ENCODE results near the gene ABHD17C. TPM values are rescaled to one million over a fixed set of nuclear protein-coding genes. Genes with fewer than 3 reads are reported as not detected.

ABHD17C gene
- total and polyA plus RNA-seq, 2 experiments from 2014 or later = 11.3 to 23.8 TPM

DNA sequence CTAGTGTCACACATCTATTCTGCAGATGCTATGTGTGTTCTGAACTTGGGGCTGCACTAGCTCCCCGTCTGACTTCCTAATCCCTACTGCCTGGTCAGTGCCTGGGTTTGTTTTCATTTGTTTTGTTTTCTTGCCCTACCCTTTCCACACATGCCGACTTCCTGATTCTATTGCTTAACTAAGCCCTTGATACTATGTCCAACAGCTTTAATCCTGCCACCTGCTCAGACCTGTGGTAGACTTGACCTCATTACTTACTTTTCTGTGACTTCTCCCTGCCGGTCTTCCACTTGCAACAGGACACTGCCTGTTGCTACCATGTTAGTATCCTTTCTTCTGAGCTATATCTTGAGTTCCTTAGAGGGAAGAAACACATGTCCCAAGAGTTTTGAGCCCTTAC lies 44.8 kb downstream of the ABHD17C start:
- Mint-ChIP-seq H3K27ac (no peak overlapping the region), H3K4me3 (no peak overlapping the region), H3K27me3 (ENCODE audit: insufficient read depth, low read depth, poor library complexity) (peaks cover 12% of the 10 kb centered on the region), H3K36me3 (ENCODE audit: low read depth) (no peaks in the 10 kb centered on the region; the same call in 2 of the 3 replicates), H3K4me1 (peaks cover 32% of the 10 kb centered on the region), H3K9me3 (no peaks in the 10 kb centered on the region)
- peaks cover 12% of the 10 kb centered on the region for H3K4me1 ChIP-seq (ENCODE audit: insufficient read depth)
- no peaks in the 10 kb centered on the region for H4K20me1 ChIP-seq (replicated peaks; ENCODE audit: insufficient read depth)
- peaks cover 15% of the 10 kb centered on the region; the same call in 1 of the 2 replicates for H3K9me2 ChIP-seq (ENCODE audit: insufficient read depth)
- peaks cover 5% of the 10 kb centered on the region for H3K79me2 ChIP-seq (replicated peaks; ENCODE audit: insufficient read depth)
- no peaks in the 10 kb centered on the region for H3K27me3 ChIP-seq (ENCODE audit: insufficient read depth)
- H3K4me2 ChIP-seq = no peak overlapping the region
- no peaks in the 10 kb centered on the region; the same call in 1 of the 2 replicates for H3K36me3 ChIP-seq (ENCODE audit: insufficient read depth)
- TF ChIP-seq, protein P1, sequence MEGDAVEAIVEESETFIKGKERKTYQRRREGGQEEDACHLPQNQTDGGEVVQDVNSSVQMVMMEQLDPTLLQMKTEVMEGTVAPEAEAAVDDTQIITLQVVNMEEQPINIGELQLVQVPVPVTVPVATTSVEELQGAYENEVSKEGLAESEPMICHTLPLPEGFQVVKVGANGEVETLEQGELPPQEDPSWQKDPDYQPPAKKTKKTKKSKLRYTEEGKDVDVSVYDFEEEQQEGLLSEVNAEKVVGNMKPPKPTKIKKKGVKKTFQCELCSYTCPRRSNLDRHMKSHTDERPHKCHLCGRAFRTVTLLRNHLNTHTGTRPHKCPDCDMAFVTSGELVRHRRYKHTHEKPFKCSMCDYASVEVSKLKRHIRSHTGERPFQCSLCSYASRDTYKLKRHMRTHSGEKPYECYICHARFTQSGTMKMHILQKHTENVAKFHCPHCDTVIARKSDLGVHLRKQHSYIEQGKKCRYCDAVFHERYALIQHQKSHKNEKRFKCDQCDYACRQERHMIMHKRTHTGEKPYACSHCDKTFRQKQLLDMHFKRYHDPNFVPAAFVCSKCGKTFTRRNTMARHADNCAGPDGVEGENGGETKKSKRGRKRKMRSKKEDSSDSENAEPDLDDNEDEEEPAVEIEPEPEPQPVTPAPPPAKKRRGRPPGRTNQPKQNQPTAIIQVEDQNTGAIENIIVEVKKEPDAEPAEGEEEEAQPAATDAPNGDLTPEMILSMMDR (conservative IDR thresholded peaks at IDR 0.05; ENCODE audit: low read depth in 2 of 2) = no peak
- TF ChIP-seq ZNF331 (CRISPR knock-in tag; IDR thresholded peaks at IDR 0.05; ENCODE audit: low read depth) = no peak
- H3F3A ChIP-seq (replicated peaks; ENCODE audit: low read depth) = no peaks in the 10 kb centered on the region
- H3K27ac ChIP-seq (ENCODE audit: low read depth) = no peak overlapping the region
- no peak overlapping the region for H2AFZ ChIP-seq
- no peak for DNase-seq (ENCODE audit: low spot score)
- no peak for ATAC-seq
- no peak overlapping the region for H3K4me3 ChIP-seq

DNA sequence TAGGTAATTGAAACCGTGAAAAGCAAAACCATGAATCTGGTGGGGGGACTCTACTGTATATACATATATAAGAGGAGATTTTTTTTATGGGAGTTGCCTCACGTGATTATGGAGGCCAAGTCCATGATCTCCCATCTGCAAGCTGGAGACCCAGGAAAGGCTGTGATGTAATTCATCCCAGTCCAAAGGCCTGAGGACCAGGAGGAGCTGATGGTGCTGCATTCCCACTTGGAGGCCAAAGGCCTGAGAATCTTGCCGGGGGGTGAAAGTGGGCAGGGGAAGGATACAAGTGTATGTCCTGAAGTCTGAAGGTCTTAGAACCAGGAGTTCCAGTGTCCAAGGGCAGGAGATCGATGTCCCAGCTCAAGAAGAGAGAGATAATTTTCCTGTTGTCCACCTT lies 47.0 kb downstream of the ABHD17C start:
- Mint-ChIP-seq H3K36me3 (ENCODE audit: low read depth) (peaks cover 4% of the 10 kb centered on the region; the same call in 2 of the 3 replicates), H3K27me3 (ENCODE audit: insufficient read depth, low read depth, poor library complexity) (peaks cover 9% of the 10 kb centered on the region), H3K27ac (no peak overlapping the region), H3K9me3 (peaks cover 2% of the 10 kb centered on the region; the same call in 1 of the 3 replicates), H3K4me1 (peaks cover 31% of the 10 kb centered on the region), H3K4me3 (no peak overlapping the region)
- Histone ChIP-seq H3K4me3 (no peak overlapping the region), H3F3A (replicated peaks; ENCODE audit: low read depth) (no peaks in the 10 kb centered on the region), H3K4me1 (ENCODE audit: insufficient read depth) (peaks cover 16% of the 10 kb centered on the region), H3K36me3 (ENCODE audit: insufficient read depth) (no peaks in the 10 kb centered on the region; the same call in 1 of the 2 replicates), H3K9me2 (ENCODE audit: insufficient read depth) (peaks cover 15% of the 10 kb centered on the region; the same call in 1 of the 2 replicates), H3K27ac (ENCODE audit: low read depth) (no peak overlapping the region), H3K4me2 (no peak overlapping the region), H4K20me1 (replicated peaks; ENCODE audit: insufficient read depth) (no peaks in the 10 kb centered on the region), H2AFZ (no peak overlapping the region), H3K79me2 (replicated peaks; ENCODE audit: insufficient read depth) (peaks cover 15% of the 10 kb centered on the region), H3K27me3 (ENCODE audit: insufficient read depth) (no peaks in the 10 kb centered on the region)
- DNase-seq (ENCODE audit: low spot score) = no peak
- ATAC-seq = no peak
- TF ChIP-seq, protein P2, sequence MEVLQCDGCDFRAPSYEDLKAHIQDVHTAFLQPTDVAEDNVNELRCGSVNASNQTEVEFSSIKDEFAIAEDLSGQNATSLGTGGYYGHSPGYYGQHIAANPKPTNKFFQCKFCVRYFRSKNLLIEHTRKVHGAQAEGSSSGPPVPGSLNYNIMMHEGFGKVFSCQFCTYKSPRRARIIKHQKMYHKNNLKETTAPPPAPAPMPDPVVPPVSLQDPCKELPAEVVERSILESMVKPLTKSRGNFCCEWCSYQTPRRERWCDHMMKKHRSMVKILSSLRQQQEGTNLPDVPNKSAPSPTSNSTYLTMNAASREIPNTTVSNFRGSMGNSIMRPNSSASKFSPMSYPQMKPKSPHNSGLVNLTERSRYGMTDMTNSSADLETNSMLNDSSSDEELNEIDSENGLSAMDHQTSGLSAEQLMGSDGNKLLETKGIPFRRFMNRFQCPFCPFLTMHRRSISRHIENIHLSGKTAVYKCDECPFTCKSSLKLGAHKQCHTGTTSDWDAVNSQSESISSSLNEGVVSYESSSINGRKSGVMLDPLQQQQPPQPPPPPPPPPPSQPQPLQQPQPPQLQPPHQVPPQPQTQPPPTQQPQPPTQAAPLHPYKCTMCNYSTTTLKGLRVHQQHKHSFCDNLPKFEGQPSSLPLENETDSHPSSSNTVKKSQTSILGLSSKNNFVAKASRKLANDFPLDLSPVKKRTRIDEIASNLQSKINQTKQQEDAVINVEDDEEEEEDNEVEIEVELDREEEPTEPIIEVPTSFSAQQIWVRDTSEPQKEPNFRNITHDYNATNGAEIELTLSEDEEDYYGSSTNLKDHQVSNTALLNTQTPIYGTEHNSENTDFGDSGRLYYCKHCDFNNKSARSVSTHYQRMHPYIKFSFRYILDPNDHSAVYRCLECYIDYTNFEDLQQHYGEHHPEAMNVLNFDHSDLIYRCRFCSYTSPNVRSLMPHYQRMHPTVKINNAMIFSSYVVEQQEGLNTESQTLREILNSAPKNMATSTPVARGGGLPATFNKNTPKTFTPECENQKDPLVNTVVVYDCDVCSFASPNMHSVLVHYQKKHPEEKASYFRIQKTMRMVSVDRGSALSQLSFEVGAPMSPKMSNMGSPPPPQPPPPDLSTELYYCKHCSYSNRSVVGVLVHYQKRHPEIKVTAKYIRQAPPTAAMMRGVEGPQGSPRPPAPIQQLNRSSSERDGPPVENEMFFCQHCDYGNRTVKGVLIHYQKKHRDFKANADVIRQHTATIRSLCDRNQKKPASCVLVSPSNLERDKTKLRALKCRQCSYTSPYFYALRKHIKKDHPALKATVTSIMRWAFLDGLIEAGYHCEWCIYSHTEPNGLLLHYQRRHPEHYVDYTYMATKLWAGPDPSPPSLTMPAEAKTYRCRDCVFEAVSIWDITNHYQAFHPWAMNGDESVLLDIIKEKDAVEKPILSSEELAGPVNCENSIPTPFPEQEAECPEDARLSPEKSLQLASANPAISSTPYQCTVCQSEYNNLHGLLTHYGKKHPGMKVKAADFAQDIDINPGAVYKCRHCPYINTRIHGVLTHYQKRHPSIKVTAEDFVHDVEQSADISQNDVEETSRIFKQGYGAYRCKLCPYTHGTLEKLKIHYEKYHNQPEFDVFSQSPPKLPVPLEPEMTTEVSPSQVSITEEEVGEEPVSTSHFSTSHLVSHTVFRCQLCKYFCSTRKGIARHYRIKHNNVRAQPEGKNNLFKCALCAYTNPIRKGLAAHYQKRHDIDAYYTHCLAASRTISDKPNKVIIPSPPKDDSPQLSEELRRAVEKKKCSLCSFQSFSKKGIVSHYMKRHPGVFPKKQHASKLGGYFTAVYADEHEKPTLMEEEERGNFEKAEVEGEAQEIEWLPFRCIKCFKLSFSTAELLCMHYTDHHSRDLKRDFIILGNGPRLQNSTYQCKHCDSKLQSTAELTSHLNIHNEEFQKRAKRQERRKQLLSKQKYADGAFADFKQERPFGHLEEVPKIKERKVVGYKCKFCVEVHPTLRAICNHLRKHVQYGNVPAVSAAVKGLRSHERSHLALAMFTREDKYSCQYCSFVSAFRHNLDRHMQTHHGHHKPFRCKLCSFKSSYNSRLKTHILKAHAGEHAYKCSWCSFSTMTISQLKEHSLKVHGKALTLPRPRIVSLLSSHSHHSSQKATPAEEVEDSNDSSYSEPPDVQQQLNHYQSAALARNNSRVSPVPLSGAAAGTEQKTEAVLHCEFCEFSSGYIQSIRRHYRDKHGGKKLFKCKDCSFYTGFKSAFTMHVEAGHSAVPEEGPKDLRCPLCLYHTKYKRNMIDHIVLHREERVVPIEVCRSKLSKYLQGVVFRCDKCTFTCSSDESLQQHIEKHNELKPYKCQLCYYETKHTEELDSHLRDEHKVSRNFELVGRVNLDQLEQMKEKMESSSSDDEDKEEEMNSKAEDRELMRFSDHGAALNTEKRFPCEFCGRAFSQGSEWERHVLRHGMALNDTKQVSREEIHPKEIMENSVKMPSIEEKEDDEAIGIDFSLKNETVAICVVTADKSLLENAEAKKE (CRISPR knock-in tag; IDR thresholded peaks at IDR 0.05) = no peak
- TF ChIP-seq, protein P3, sequence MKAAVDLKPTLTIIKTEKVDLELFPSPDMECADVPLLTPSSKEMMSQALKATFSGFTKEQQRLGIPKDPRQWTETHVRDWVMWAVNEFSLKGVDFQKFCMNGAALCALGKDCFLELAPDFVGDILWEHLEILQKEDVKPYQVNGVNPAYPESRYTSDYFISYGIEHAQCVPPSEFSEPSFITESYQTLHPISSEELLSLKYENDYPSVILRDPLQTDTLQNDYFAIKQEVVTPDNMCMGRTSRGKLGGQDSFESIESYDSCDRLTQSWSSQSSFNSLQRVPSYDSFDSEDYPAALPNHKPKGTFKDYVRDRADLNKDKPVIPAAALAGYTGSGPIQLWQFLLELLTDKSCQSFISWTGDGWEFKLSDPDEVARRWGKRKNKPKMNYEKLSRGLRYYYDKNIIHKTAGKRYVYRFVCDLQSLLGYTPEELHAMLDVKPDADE (IDR thresholded peaks at IDR 0.05) = no peak
- TF ChIP-seq EZH2phosphoT487 (IDR thresholded peaks at IDR 0.05; ENCODE audit: unreplicated experiment) (no peak), POLR2AphosphoS5 (IDR thresholded peaks at IDR 0.05; ENCODE audit: low read depth) (no peak), JUNB (IDR thresholded peaks at IDR 0.05; ENCODE audit: unreplicated experiment) (no peak), EZH2 (IDR thresholded peaks at IDR 0.05; ENCODE audit: low read depth, unreplicated experiment) (no peak)
- TF ChIP-seq, protein P4, sequence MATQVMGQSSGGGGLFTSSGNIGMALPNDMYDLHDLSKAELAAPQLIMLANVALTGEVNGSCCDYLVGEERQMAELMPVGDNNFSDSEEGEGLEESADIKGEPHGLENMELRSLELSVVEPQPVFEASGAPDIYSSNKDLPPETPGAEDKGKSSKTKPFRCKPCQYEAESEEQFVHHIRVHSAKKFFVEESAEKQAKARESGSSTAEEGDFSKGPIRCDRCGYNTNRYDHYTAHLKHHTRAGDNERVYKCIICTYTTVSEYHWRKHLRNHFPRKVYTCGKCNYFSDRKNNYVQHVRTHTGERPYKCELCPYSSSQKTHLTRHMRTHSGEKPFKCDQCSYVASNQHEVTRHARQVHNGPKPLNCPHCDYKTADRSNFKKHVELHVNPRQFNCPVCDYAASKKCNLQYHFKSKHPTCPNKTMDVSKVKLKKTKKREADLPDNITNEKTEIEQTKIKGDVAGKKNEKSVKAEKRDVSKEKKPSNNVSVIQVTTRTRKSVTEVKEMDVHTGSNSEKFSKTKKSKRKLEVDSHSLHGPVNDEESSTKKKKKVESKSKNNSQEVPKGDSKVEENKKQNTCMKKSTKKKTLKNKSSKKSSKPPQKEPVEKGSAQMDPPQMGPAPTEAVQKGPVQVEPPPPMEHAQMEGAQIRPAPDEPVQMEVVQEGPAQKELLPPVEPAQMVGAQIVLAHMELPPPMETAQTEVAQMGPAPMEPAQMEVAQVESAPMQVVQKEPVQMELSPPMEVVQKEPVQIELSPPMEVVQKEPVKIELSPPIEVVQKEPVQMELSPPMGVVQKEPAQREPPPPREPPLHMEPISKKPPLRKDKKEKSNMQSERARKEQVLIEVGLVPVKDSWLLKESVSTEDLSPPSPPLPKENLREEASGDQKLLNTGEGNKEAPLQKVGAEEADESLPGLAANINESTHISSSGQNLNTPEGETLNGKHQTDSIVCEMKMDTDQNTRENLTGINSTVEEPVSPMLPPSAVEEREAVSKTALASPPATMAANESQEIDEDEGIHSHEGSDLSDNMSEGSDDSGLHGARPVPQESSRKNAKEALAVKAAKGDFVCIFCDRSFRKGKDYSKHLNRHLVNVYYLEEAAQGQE (IDR thresholded peaks at IDR 0.05; ENCODE audit: unreplicated experiment) = no peak
